GM11168 (cell line): Measurements from ENCODE around the gene SND1.
"Not testable (repeated sequence)": the region's sequence is repeated elsewhere in the genome, so short reads cannot be mapped to it uniquely, and the experiment has no call there.

Source experiments
- in situ Hi-C: fragments of 300-500 bp; cut with MboI; formaldehyde crosslinking; loops from one replicate; pipeline ENCODE4 v1.12.0; 2022; ENCODE audit warnings: low sequenced_read_pairs; ENCODE audit not compliant: unreplicated experiment

Gene SND1

GRCh38 chr7:127943541-127944521, 291.8 kb downstream of the SND1 start:
- in situ Hi-C loops, result no loop called here

GRCh38 chr7:127946111-127946510, 294.1 kb downstream of the SND1 start:
- in situ Hi-C loops, result no loop called here

- in situ Hi-C loops, result no loop called here
These were observed 294.9 kb downstream of the SND1 start for GRCh38 chr7:127946847-127947246.

- in situ Hi-C loops, result no loop called here
These were observed 296.3 kb downstream of the SND1 start for GRCh38 chr7:127948312-127948711.

GRCh38 chr7:127948930-127949329, 296.9 kb downstream of the SND1 start:
- in situ Hi-C loops, result no loop called here

GRCh38 chr7:127949769-127950222, 297.8 kb downstream of the SND1 start:
- in situ Hi-C loops, result no loop called here

- in situ Hi-C loops, result no loop called here
These were observed 298.4 kb downstream of the SND1 start for GRCh38 chr7:127950233-127950935.

- in situ Hi-C loops, result no loop called here
These were observed 301.7 kb downstream of the SND1 start for GRCh38 chr7:127953423-127954356.

- in situ Hi-C loops, result no loop called here
These were observed 302.4 kb downstream of the SND1 start for GRCh38 chr7:127954357-127954748.

- in situ Hi-C loops, result no loop called here
These were observed 303.1 kb downstream of the SND1 start for GRCh38 chr7:127955051-127955531.

GRCh38 chr7:127957886-127958285, 305.9 kb downstream of the SND1 start:
- in situ Hi-C loops, result no loop called here

GRCh38 chr7:127959770-127960169, 307.8 kb downstream of the SND1 start:
- in situ Hi-C loops, result no loop called here

- in situ Hi-C loops, result no loop called here
These were observed 309.9 kb downstream of the SND1 start for GRCh38 chr7:127961786-127962453.

GRCh38 chr7:127962589-127963361, 310.8 kb downstream of the SND1 start:
- in situ Hi-C loops, result no loop called here

- in situ Hi-C loops, result not testable (repeated sequence)
These were observed 311.9 kb downstream of the SND1 start for GRCh38 chr7:127963850-127964249.

- in situ Hi-C loops, result no loop called here
These were observed 315.3 kb downstream of the SND1 start for GRCh38 chr7:127967281-127967680.

- in situ Hi-C loops, result no loop called here
These were observed 316.6 kb downstream of the SND1 start for GRCh38 chr7:127968547-127968946.

GRCh38 chr7:127973832-127974231, 321.8 kb downstream of the SND1 start:
- in situ Hi-C loops, result no loop called here
